HEK293 (cell line): ENCODE data around the gene DROSHA.

ENCODE experiments used
- FEZF1 ChIP-seq: fragments of 450-650 bp; formaldehyde crosslinking; IDR thresholded peaks from 2 replicates; pipeline ENCODE4 v1.5.1; 2016; ENCODE audit warnings: missing biosample characterization, missing genetic modification characterization
- GFI1B ChIP-seq: fragments of 450-650 bp; formaldehyde crosslinking; IDR thresholded peaks from 2 replicates; pipeline ENCODE4 v1.5.1; 2016; ENCODE audit warnings: missing biosample characterization, missing genetic modification characterization
- GLIS1 ChIP-seq: fragments of 450-650 bp; formaldehyde crosslinking; IDR thresholded peaks from 2 replicates; pipeline ENCODE4 v1.5.1; 2016; ENCODE audit warnings: missing biosample characterization, missing genetic modification characterization
- HOXD13 ChIP-seq: sonication (generic); formaldehyde crosslinking; IDR thresholded peaks from 2 replicates; pipeline ENCODE4 v1.8.0; 2022; ENCODE audit warnings: missing genetic modification reagents, borderline replicate concordance
- KLF1 ChIP-seq: fragments of 450-650 bp; formaldehyde crosslinking; IDR thresholded peaks from 2 replicates; pipeline ENCODE4 v1.5.1; 2016; ENCODE audit warnings: missing biosample characterization, missing genetic modification characterization
- MZF1 ChIP-seq: fragments of 450-650 bp; formaldehyde crosslinking; IDR thresholded peaks from 2 replicates; pipeline ENCODE4 v1.5.1; 2017; ENCODE audit warnings: missing biosample characterization, missing genetic modification characterization, borderline replicate concordance
- OSR2 ChIP-seq: fragments of 450-650 bp; formaldehyde crosslinking; IDR thresholded peaks from 2 replicates; pipeline ENCODE4 v1.5.1; 2016; ENCODE audit warnings: missing biosample characterization, missing genetic modification characterization
- TRIM28 ChIP-seq: IDR thresholded peaks from 2 replicates; pipeline ENCODE4 v1.6.1; 2011; ENCODE audit warnings: low read length, control low read depth, borderline replicate concordance
- YY1 ChIP-seq: fragments of 450-650 bp; formaldehyde crosslinking; IDR thresholded peaks from 2 replicates; pipeline ENCODE4 v1.5.1; 2018; ENCODE audit warnings: missing biosample characterization, missing genetic modification characterization
- ZNF114 ChIP-seq: fragments of 450-650 bp; formaldehyde crosslinking; IDR thresholded peaks from 2 replicates; pipeline ENCODE4 v1.5.0; 2017; ENCODE audit warnings: missing biosample characterization, missing genetic modification characterization
- ZNF132 ChIP-seq: fragments of 450-650 bp; formaldehyde crosslinking; IDR thresholded peaks from 2 replicates; pipeline ENCODE4 v1.5.1; 2017; ENCODE audit warnings: missing biosample characterization, missing genetic modification characterization, borderline replicate concordance
- ZNF155 ChIP-seq: fragments of 450-650 bp; formaldehyde crosslinking; IDR thresholded peaks from 2 replicates; pipeline ENCODE4 v1.5.1; 2016; ENCODE audit warnings: missing biosample characterization, missing genetic modification characterization
- ZNF16 ChIP-seq: fragments of 450-650 bp; formaldehyde crosslinking; IDR thresholded peaks from 2 replicates; pipeline ENCODE4 v1.5.1; 2016; ENCODE audit warnings: low read depth, missing biosample characterization, missing genetic modification characterization
- ZNF174 ChIP-seq: fragments of 450-650 bp; formaldehyde crosslinking; IDR thresholded peaks from 2 replicates; pipeline ENCODE4 v1.5.0; 2017; ENCODE audit warnings: missing biosample characterization, mild to moderate bottlenecking, missing genetic modification characterization
- ZNF23 ChIP-seq: fragments of 450-650 bp; formaldehyde crosslinking; IDR thresholded peaks from 2 replicates; pipeline ENCODE4 v1.5.1; 2016; ENCODE audit warnings: missing biosample characterization, missing genetic modification characterization, borderline replicate concordance
- ZNF266 ChIP-seq: fragments of 450-650 bp; formaldehyde crosslinking; IDR thresholded peaks from 2 replicates; pipeline ENCODE4 v1.5.1; 2016; ENCODE audit warnings: missing biosample characterization, missing genetic modification characterization, low read depth
- ZNF302 ChIP-seq: fragments of 450-650 bp; formaldehyde crosslinking; IDR thresholded peaks from 2 replicates; pipeline ENCODE4 v1.5.1; 2016; ENCODE audit warnings: missing biosample characterization, missing genetic modification characterization, low read depth
- ZNF335 ChIP-seq: fragments of 450-650 bp; formaldehyde crosslinking; conservative IDR thresholded peaks from 2 replicates; pipeline ENCODE4 v1.5.1; 2016; ENCODE audit warnings: missing biosample characterization, missing genetic modification characterization
- ZNF341 ChIP-seq: fragments of 450-650 bp; formaldehyde crosslinking; IDR thresholded peaks from 2 replicates; pipeline ENCODE4; 2016; ENCODE audit warnings: low read depth, missing biosample characterization, missing genetic modification characterization
- ZNF350 ChIP-seq: fragments of 450-650 bp; formaldehyde crosslinking; IDR thresholded peaks from 2 replicates; pipeline ENCODE4 v1.5.0; 2017; ENCODE audit warnings: missing biosample characterization, mild to moderate bottlenecking, missing genetic modification characterization
- ZNF48 ChIP-seq: fragments of 450-650 bp; formaldehyde crosslinking; IDR thresholded peaks from 2 replicates; pipeline ENCODE4 v1.5.1; 2016; ENCODE audit warnings: missing biosample characterization, missing genetic modification characterization
- ZNF514 ChIP-seq: fragments of 450-650 bp; formaldehyde crosslinking; IDR thresholded peaks from 2 replicates; pipeline ENCODE4 v1.5.1; 2016; ENCODE audit warnings: missing biosample characterization, missing genetic modification characterization
- ZNF548 ChIP-seq: fragments of 450-650 bp; formaldehyde crosslinking; IDR thresholded peaks from 2 replicates; pipeline ENCODE4 v1.5.1; 2016; ENCODE audit warnings: missing biosample characterization, missing genetic modification characterization
- ZNF558 ChIP-seq: fragments of 450-650 bp; formaldehyde crosslinking; IDR thresholded peaks from 2 replicates; pipeline ENCODE4 v1.5.1; 2016; ENCODE audit warnings: missing biosample characterization, missing genetic modification characterization
- ZNF561 ChIP-seq: fragments of 450-650 bp; IDR thresholded peaks from 2 replicates; pipeline ENCODE4 v1.5.1; 2018; ENCODE audit warnings: missing biosample characterization, missing genetic modification characterization, borderline replicate concordance
- ZNF600 ChIP-seq: fragments of 450-650 bp; formaldehyde crosslinking; IDR thresholded peaks from 2 replicates; pipeline ENCODE4 v1.5.1; 2016; ENCODE audit warnings: missing biosample characterization, missing genetic modification characterization
- ZNF626 ChIP-seq: fragments of 450-650 bp; sonication (Bioruptor Pico); formaldehyde crosslinking; IDR thresholded peaks from 2 replicates; pipeline ENCODE4 v1.5.1; 2018; ENCODE audit warnings: missing biosample characterization, missing genetic modification characterization, inconsistent platforms
- ZNF670 ChIP-seq: fragments of 450-650 bp; formaldehyde crosslinking; IDR thresholded peaks from 2 replicates; pipeline ENCODE4 v1.5.1; 2016; ENCODE audit warnings: missing biosample characterization, missing genetic modification characterization, low read depth
- ZNF677 ChIP-seq: fragments of 450-650 bp; IDR thresholded peaks from 2 replicates; pipeline ENCODE4 v1.5.0; 2018; ENCODE audit warnings: missing biosample characterization, mild to moderate bottlenecking, missing genetic modification characterization, moderate library complexity
- ZNF76 ChIP-seq: fragments of 450-650 bp; formaldehyde crosslinking; IDR thresholded peaks from 2 replicates; pipeline ENCODE4; 2016; ENCODE audit warnings: low read depth, missing biosample characterization, missing genetic modification characterization, borderline replicate concordance
- ZNF830 ChIP-seq: fragments of 450-650 bp; IDR thresholded peaks from 2 replicates; pipeline ENCODE4 v1.5.0; 2018; ENCODE audit warnings: missing biosample characterization, missing genetic modification characterization, low read depth, mild to moderate bottlenecking, moderate library complexity
- ZNF843 ChIP-seq: fragments of 450-650 bp; formaldehyde crosslinking; IDR thresholded peaks from 2 replicates; pipeline ENCODE4 v1.5.1; 2016; ENCODE audit warnings: missing biosample characterization, missing genetic modification characterization
- ZSCAN30 ChIP-seq: fragments of 450-650 bp; IDR thresholded peaks from 2 replicates; pipeline ENCODE4 v1.5.1; 2018; ENCODE audit warnings: missing biosample characterization, mild to moderate bottlenecking, missing genetic modification characterization, moderate library complexity
- ZXDB ChIP-seq: fragments of 450-650 bp; formaldehyde crosslinking; IDR thresholded peaks from 2 replicates; pipeline ENCODE4 v1.5.1; 2016; ENCODE audit warnings: missing biosample characterization, missing genetic modification characterization
- TF ChIP-seq, protein P1 (sequence below): IDR thresholded peaks from 2 replicates; pipeline ENCODE4 v1.6.1; 2011; ENCODE audit warnings: mild to moderate bottlenecking, low read depth, low read length, borderline replicate concordance
- TF ChIP-seq, protein P2 (sequence below): fragments of 450-650 bp; formaldehyde crosslinking; IDR thresholded peaks from 2 replicates; pipeline ENCODE4 v1.5.1; 2017; ENCODE audit warnings: missing biosample characterization, missing genetic modification characterization
- TF ChIP-seq, protein P3 (sequence below): fragments of 450-650 bp; IDR thresholded peaks from 2 replicates; pipeline ENCODE4 v1.5.1; 2018; ENCODE audit warnings: missing biosample characterization, missing genetic modification characterization
- TF ChIP-seq, protein P4 (sequence below): fragments of 450-650 bp; formaldehyde crosslinking; IDR thresholded peaks from 2 replicates; pipeline ENCODE4; 2016; ENCODE audit warnings: missing biosample characterization, missing genetic modification characterization

Gene DROSHA

DNA sequence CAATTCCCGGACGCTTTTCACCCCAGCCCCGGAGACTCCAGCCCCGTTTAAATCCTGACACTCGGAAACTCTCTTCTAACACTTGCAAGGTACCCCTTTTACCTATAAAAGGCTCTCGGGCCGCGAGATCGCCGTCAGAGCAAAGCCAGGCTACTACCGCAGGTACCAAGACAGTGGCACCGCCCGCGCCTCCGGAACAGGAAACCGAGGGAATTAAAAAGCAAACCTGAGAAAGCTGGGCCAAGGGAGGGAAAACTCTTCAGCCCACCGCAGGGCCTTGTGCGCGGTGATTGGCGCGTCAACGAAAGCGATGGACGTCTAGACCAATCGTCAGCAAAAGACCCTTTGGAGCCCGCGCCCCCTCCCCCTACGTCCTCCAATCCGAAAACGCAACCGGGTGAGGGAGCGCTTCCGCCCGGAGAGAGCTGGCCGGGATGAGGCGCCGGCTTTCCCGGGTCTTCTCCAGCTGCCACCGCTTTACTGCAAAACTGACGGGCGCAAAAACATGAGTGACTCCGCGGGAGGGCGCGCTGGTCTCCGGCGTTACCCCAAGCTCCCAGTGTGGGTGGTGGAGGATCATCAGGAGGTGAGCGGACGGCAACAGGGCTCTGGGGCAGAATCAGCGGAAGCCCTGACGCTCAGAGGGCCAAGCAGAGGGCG, at the start of gene DROSHA, which contains the start of gene C5orf22 (continued):
- no peak for TF ChIP-seq ZNF548 (tag by site-specific recombination)
- TF ChIP-seq ZNF302 (tag by site-specific recombination): no peak
- no peak for TF ChIP-seq ZNF16
- no peak for TF ChIP-seq ZNF23
- TF ChIP-seq YY1 (tag by site-specific recombination): no peak
- TF ChIP-seq ZNF266 (tag by site-specific recombination): no peak
- TF ChIP-seq ZNF341 (tag by site-specific recombination): peak; percentile 72
- no peak for TF ChIP-seq ZNF830
- no peak for TF ChIP-seq ZNF132 (tag by site-specific recombination)
- TF ChIP-seq ZNF155 (tag by site-specific recombination): no peak
- TF ChIP-seq, protein P1, sequence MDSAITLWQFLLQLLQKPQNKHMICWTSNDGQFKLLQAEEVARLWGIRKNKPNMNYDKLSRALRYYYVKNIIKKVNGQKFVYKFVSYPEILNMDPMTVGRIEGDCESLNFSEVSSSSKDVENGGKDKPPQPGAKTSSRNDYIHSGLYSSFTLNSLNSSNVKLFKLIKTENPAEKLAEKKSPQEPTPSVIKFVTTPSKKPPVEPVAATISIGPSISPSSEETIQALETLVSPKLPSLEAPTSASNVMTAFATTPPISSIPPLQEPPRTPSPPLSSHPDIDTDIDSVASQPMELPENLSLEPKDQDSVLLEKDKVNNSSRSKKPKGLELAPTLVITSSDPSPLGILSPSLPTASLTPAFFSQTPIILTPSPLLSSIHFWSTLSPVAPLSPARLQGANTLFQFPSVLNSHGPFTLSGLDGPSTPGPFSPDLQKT: no peak; the same call in 1 of the 2 replicates
- no peak for TF ChIP-seq ZNF114 (tag by site-specific recombination)
- TF ChIP-seq KLF1 (tag by site-specific recombination): no peak
- TF ChIP-seq ZNF76 (tag by site-specific recombination): 0 out of 2 replicates have a peak, but pooled peaks have one; percentile 35
- no peak; the same call in 1 of the 2 replicates for TF ChIP-seq ZNF600 (tag by site-specific recombination)
- TF ChIP-seq, protein P2, sequence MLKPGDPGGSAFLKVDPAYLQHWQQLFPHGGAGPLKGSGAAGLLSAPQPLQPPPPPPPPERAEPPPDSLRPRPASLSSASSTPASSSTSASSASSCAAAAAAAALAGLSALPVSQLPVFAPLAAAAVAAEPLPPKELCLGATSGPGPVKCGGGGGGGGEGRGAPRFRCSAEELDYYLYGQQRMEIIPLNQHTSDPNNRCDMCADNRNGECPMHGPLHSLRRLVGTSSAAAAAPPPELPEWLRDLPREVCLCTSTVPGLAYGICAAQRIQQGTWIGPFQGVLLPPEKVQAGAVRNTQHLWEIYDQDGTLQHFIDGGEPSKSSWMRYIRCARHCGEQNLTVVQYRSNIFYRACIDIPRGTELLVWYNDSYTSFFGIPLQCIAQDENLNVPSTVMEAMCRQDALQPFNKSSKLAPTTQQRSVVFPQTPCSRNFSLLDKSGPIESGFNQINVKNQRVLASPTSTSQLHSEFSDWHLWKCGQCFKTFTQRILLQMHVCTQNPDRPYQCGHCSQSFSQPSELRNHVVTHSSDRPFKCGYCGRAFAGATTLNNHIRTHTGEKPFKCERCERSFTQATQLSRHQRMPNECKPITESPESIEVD (tag by site-specific recombination): no peak
- TF ChIP-seq ZXDB (tag by site-specific recombination): peak; percentile 68
- TF ChIP-seq OSR2: peak; percentile 52
- TF ChIP-seq TRIM28: no peak; the same call in 1 of the 2 replicates
- TF ChIP-seq, protein P3, sequence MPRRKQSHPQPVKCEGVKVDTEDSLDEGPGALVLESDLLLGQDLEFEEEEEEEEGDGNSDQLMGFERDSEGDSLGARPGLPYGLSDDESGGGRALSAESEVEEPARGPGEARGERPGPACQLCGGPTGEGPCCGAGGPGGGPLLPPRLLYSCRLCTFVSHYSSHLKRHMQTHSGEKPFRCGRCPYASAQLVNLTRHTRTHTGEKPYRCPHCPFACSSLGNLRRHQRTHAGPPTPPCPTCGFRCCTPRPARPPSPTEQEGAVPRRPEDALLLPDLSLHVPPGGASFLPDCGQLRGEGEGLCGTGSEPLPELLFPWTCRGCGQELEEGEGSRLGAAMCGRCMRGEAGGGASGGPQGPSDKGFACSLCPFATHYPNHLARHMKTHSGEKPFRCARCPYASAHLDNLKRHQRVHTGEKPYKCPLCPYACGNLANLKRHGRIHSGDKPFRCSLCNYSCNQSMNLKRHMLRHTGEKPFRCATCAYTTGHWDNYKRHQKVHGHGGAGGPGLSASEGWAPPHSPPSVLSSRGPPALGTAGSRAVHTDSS (tag by site-specific recombination): no peak
- TF ChIP-seq ZNF174: no peak
- TF ChIP-seq ZNF677 (tag by site-specific recombination): no peak
- TF ChIP-seq ZNF561 (tag by site-specific recombination): no peak
- TF ChIP-seq ZSCAN30: no peak
- no peak for TF ChIP-seq ZNF514
- TF ChIP-seq FEZF1: no peak
- TF ChIP-seq ZNF350 (tag by site-specific recombination): no peak; the same call in 1 of the 2 replicates
- TF ChIP-seq GLIS1 (tag by site-specific recombination): peak; percentile 92
- TF ChIP-seq ZNF626 (tag by site-specific recombination): no peak
- peak; percentile 93 for TF ChIP-seq ZNF335
- TF ChIP-seq, protein P4, sequence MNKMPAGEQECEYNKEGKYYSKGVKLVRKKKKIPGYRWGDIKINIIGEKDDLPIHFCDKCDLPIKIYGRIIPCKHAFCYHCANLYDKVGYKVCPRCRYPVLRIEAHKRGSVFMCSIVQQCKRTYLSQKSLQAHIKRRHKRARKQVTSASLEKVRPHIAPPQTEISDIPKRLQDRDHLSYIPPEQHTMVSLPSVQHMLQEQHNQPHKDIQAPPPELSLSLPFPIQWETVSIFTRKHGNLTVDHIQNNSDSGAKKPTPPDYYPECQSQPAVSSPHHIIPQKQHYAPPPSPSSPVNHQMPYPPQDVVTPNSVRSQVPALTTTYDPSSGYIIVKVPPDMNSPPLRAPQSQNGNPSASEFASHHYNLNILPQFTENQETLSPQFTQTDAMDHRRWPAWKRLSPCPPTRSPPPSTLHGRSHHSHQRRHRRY (tag by site-specific recombination): no peak
- TF ChIP-seq ZNF670 (tag by site-specific recombination): no peak
- TF ChIP-seq HOXD13 (CRISPR knock-in tag): no peak
- 0 out of 2 replicates have a peak, but pooled peaks have one; percentile 18 for TF ChIP-seq ZNF843 (tag by site-specific recombination)
- TF ChIP-seq ZNF48 (tag by site-specific recombination): no peak
- TF ChIP-seq MZF1 (tag by site-specific recombination): no peak; the same call in 1 of the 2 replicates
- TF ChIP-seq ZNF558 (tag by site-specific recombination): no peak
- no peak for TF ChIP-seq GFI1B (tag by site-specific recombination)
